K562 (cell line): ENCODE data around the gene RAP1GAP2. TPM values are rescaled to one million over a fixed set of nuclear protein-coding genes. Genes with fewer than 3 reads are reported as not detected.

Experiments
- ATAC-seq: fragments of 200-7000 bp; cut with Tn5 transposase; 3 replicates; pipeline ENCODE4 v1.9.1; 2020; ENCODE audit warnings: moderate library complexity
- BruUV-seq: library from RNA; stranded (reverse); fragments of 400-500 nt; replicated peaks from 2 replicates; lab custom pipeline; 2021; lab: Mats Ljungman, UMichigan
- CTCF ChIA-PET: fragments of 300-600 bp; formaldehyde crosslinking; extraction: SDS; loops from one replicate; lab custom pipeline; 2021; ENCODE audit warnings: low intra/inter-chr PET ratio; lab: Yijun Ruan, JAX
- POLR2A ChIA-PET: fragments of 300-600, 350-650 bp; sonication (Branson Sonifier 250); formaldehyde crosslinking; extraction: SDS; loops from one replicate; lab custom pipeline; 2021; ENCODE audit warnings: antibody characterized with exemption, inconsistent platforms; lab: Yijun Ruan, JAX
- DNase-seq, 4 experiments: peaks; one replicate each; pipeline versions ENCODE4 v3.0.0 to v3.0.0-alpha.2; 2011 to 2018; ENCODE audit warnings: low spot score in 3 of 4, mixed read lengths in 3 of 4; ENCODE audit errors: extremely low read depth in 1 of 4
- FAIRE-seq: peaks from 2 replicates; lab custom pipeline; 2011; peaks lifted over from hg19 to GRCh38; lab: Jason Lieb, UNC
- H2AFZ ChIP-seq: 2 replicates; pipeline ENCODE4 v1.6.0; 2011; ENCODE audit warnings: low read depth, low read length, control low read depth, inconsistent platforms
- H3K27ac ChIP-seq: fragments of 200-600 bp; 3 replicates; pipeline ENCODE4 v1.8.0; 2011; ENCODE audit warnings: low read depth, mild to moderate bottlenecking, control low read depth, inconsistent platforms, low read length, moderate library complexity, mixed read lengths; ENCODE audit errors: extremely low read depth
- H3K27me3 ChIP-seq, 2 experiments: fragments of 300-600 bp in 1 of 2; 2 replicates in 1 of 2; 3 replicates in 1 of 2; pipeline versions ENCODE4 v1.6.0 to v1.8.0; 2011; ENCODE audit warnings: inconsistent platforms in 2 of 2, low read length in 2 of 2, mild to moderate bottlenecking in 1 of 2, mixed read lengths in 1 of 2, moderate library complexity in 1 of 2; ENCODE audit not compliant: control insufficient read depth in 2 of 2, insufficient read depth in 2 of 2
- H3K36me3 ChIP-seq: fragments of 300-600 bp; 3 replicates; pipeline ENCODE4 v1.8.0; 2011; ENCODE audit warnings: mild to moderate bottlenecking, low read length, inconsistent platforms; ENCODE audit not compliant: control insufficient read depth, insufficient read depth
- H3K4me1 ChIP-seq, 2 experiments: fragments of 200-600 bp in 1 of 2; replicated peaks in 1 of 2; 2 replicates in 1 of 2; 3 replicates in 1 of 2; pipeline versions ENCODE4 v1.5.1 to v1.8.0; 2011; ENCODE audit warnings: inconsistent platforms in 2 of 2, low read length in 2 of 2, mild to moderate bottlenecking in 1 of 2, mixed read lengths in 1 of 2, moderate library complexity in 1 of 2; ENCODE audit not compliant: control insufficient read depth in 2 of 2, insufficient read depth in 2 of 2
- H3K4me2 ChIP-seq: 2 replicates; pipeline ENCODE4 v1.6.1; 2011; ENCODE audit warnings: low read length, control low read depth, inconsistent platforms, mixed read lengths; ENCODE audit not compliant: insufficient read depth
- H3K4me3 ChIP-seq: fragments of 200-600 bp; sonication (generic), shearing (Covaris generic); 2 replicates; pipeline ENCODE4 v1.5.1; 2016; ENCODE audit warnings: control low read depth, inconsistent platforms
- H3K79me2 ChIP-seq: fragments of 200-600 bp; 3 replicates; pipeline ENCODE4 v1.8.0; 2011; ENCODE audit warnings: low read length, inconsistent platforms; ENCODE audit not compliant: control insufficient read depth, insufficient read depth
- H3K9ac ChIP-seq, 2 experiments: 2 replicates each; pipeline versions ENCODE4 v1.6.0 to v1.6.1; 2011; ENCODE audit warnings: low read depth in 2 of 2, low read length in 2 of 2, control low read depth in 1 of 2, inconsistent platforms in 1 of 2, mild to moderate bottlenecking in 1 of 2, mixed read lengths in 1 of 2; ENCODE audit not compliant: insufficient read depth in 1 of 2
- H3K9me1 ChIP-seq: one replicate; pipeline ENCODE4 v1.6.0; 2011; ENCODE audit warnings: inconsistent platforms, mild to moderate bottlenecking, low read length, moderate library complexity; ENCODE audit not compliant: control insufficient read depth, insufficient read depth
- H3K9me3 ChIP-seq: replicated peaks from 2 replicates; pipeline ENCODE4 v1.5.1; 2011; ENCODE audit warnings: low read depth, low read length, inconsistent platforms; ENCODE audit not compliant: control insufficient read depth, insufficient read depth
- H4K20me1 ChIP-seq: replicated peaks from 2 replicates; pipeline ENCODE4 v1.6.1; 2011; ENCODE audit warnings: low read length, inconsistent platforms, mixed read lengths; ENCODE audit not compliant: control insufficient read depth, insufficient read depth
- ADNP ChIP-seq: fragments of 200-800 bp; sonication (Bioruptor generic); IDR thresholded peaks from 2 replicates; pipeline ENCODE4 v1.6.1; 2016; ENCODE audit warnings: missing genetic modification characterization, missing compliant biosample characterization
- ESRRA ChIP-seq: fragments of 450-650 bp; IDR thresholded peaks from 2 replicates; pipeline ENCODE4 v1.6.1; 2014; ENCODE audit warnings: low read depth, mild to moderate bottlenecking, moderate library complexity, borderline replicate concordance
- HSF4 ChIP-seq: fragments of 250-450 bp; sonication (Bioruptor Pico); IDR thresholded peaks from 2 replicates; pipeline ENCODE4 v2.1.2; 2022; ENCODE audit warnings: mild to moderate bottlenecking, moderate library complexity, borderline replicate concordance
- KDM2B ChIP-seq: fragments of 250-450 bp; sonication (Bioruptor Pico); IDR thresholded peaks from 2 replicates; pipeline ENCODE4 v1.8.0; 2021; ENCODE audit warnings: mild to moderate bottlenecking, moderate library complexity
- LARP7 ChIP-seq: fragments of 450-650 bp; IDR thresholded peaks from 2 replicates; pipeline ENCODE4 v1.6.1; 2016
- NFRKB ChIP-seq: fragments of 450-650 bp; IDR thresholded peaks from 2 replicates; pipeline ENCODE4 v1.6.1; 2016; ENCODE audit warnings: low read depth
- NFYB ChIP-seq: IDR thresholded peaks from 2 replicates; pipeline ENCODE4 v1.6.1; 2011; ENCODE audit warnings: mild to moderate bottlenecking, moderate library complexity; ENCODE audit not compliant: insufficient read length; ENCODE audit errors: extremely low read depth
- NR3C1 ChIP-seq: sonication (generic); formaldehyde crosslinking; IDR thresholded peaks from 2 replicates; pipeline ENCODE4 v1.8.1; 2022; ENCODE audit warnings: missing genetic modification reagents
- ZFPM2 ChIP-seq: fragments of 250-450 bp; sonication (Bioruptor Pico); IDR thresholded peaks from 2 replicates; pipeline ENCODE4 v1.5.1; 2022; ENCODE audit warnings: mild to moderate bottlenecking
- ZNF232 ChIP-seq: sonication (generic); formaldehyde crosslinking; IDR thresholded peaks from 2 replicates; pipeline ENCODE4 v1.8.0; 2022; ENCODE audit warnings: mild to moderate bottlenecking, missing genetic modification reagents
- ZNF263 ChIP-seq: sonication (generic); formaldehyde crosslinking; IDR thresholded peaks from 2 replicates; pipeline ENCODE4 v1.8.0; 2022; ENCODE audit warnings: mild to moderate bottlenecking, missing genetic modification reagents, borderline replicate concordance
- ZNF436 ChIP-seq: fragments of 250-450, 450-650 bp; sonication (Bioruptor Pico); formaldehyde crosslinking; IDR thresholded peaks from 2 replicates; pipeline ENCODE4 v1.7.0; 2020; ENCODE audit warnings: mild to moderate bottlenecking
- ZNF507 ChIP-seq: conservative IDR thresholded peaks from 2 replicates; pipeline ENCODE4 v1.6.1; 2017; ENCODE audit warnings: missing genetic modification characterization, missing compliant biosample characterization
- ZNF668 ChIP-seq: fragments of 250-450 bp; sonication (Bioruptor Pico); IDR thresholded peaks from 2 replicates; pipeline ENCODE4 v1.8.0; 2022; ENCODE audit warnings: mild to moderate bottlenecking, inconsistent platforms
- WGBS: fragments of 100-300 bp; shearing (Covaris generic); methylation state at CpG from one replicate; pipeline ENCODE4 v1.1.6; 2016; ENCODE audit warnings: low coverage, mixed read lengths; ENCODE audit not compliant: insufficient coverage; ENCODE audit errors: missing lambda C conversion rate; 5-methylcytosine and 5-hydroxymethylcytosine counted together
- in situ Hi-C: fragments of 300-500 bp; cut with MboI; formaldehyde crosslinking; loops from 4 replicates; pipeline ENCODE4 v1.15.0; 2018; ENCODE audit warnings: inconsistent platforms, mixed read lengths
- intact Hi-C: fragments of 100-400 bp; cut with micrococcal nuclease; formaldehyde crosslinking; loops from 2 replicates; pipeline ENCODE4 v1.14.2; 2022
- polyA plus RNA-seq, 8 experiments: library from polyadenylated mRNA; depleted of rRNA in 4 of 8; stranded (reverse) in 5 of 8; unstranded in 3 of 8; fragments of >200 nt; fragmentation: Nextera tagmentation in 2 of 8; fragmentation: Illumina TruSeq in 1 of 8; extraction: Ambion mirVana in 2 of 8; extraction: Trizol in 1 of 8; gene quantifications; 2 replicates each; pipeline versions ENCODE4 v1.2.1 to v1.2.3, GENCODE V29; 2011 to 2014; ENCODE audit warnings: inconsistent platforms in 1 of 8, missing spikeins in 1 of 8
- total RNA-seq, 7 experiments: library from RNA; depleted of rRNA in 6 of 7; stranded (reverse); fragments of >200 nt in 6 of 7; fragmentation: Illumina TruSeq in 2 of 7; extraction: Trizol in 2 of 7; gene quantifications; 2 replicates each; pipeline versions ENCODE4 v1.2.1 to v1.2.3, GENCODE V29; 2011 to 2021; ENCODE audit warnings: low replicate concordance in 1 of 7
- TF ChIP-seq, protein P1 (sequence below), 2 experiments: fragments of 450-650 bp; IDR thresholded peaks; 2 replicates each; pipeline ENCODE4 v1.6.1; 2018; ENCODE audit warnings: mild to moderate bottlenecking in 2 of 2, low read depth in 1 of 2; ENCODE audit not compliant: partially characterized antibody in 2 of 2
- TF ChIP-seq, protein P2 (sequence below): fragments of 250-450 bp; sonication (Bioruptor Pico); IDR thresholded peaks from 2 replicates; pipeline ENCODE4 v1.5.0; 2020; ENCODE audit warnings: mild to moderate bottlenecking

RAP1GAP2 gene
- total and polyA plus RNA-seq, 9 of the 15 experiments (the other 6 are each of a cell fraction or from before 2014, with no cell fraction given): 0.01 to 1.3 (median 0.42) TPM; not detected in 1

DNA sequence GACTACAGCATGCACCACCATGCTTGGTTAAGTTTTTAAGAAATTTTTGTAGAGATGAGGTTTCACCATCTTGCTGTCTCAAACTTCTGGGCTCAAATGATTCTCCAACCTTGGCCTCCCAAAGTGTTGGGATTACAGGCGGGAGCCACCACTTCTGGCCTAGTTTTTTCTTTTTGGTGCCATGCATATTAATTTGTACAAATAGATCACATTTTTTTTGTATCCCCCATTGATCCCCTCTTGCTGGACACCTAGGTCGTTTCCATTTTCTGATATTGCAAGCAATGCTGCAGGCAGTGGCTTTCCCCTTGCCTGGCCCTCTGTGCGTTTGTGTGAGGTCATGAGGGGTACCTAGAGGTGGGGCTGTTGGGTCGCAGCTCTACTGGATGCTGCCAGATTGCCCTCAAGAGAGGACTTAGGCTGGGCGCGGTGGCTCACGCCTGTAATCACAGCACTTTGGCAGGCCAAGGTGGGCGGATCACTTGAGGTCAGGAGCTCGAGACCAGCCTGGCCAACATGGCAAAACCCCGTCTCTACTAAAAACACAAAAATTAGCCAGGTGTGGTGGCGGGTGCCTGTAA lies 23.8 kb downstream of the RAP1GAP2 start:
- no TSS peak for BruUV-seq
- Histone ChIP-seq H3K4me1 (no peaks in the 10 kb centered on the region), H3K27me3 (peaks cover 4 to 18% of the 10 kb centered on the region in 2 experiments; a peak in 3 of 5 replicates), H3K9ac (no peak overlapping the region), H3K9me1 (no peaks in the 10 kb centered on the region), H3K27ac (no peak overlapping the region), H3K36me3 (no peaks in the 10 kb centered on the region), H3K4me2 (no peak overlapping the region), H3K79me2 (no peaks in the 10 kb centered on the region), H4K20me1 (0 out of 2 replicates have a peak, but pooled peaks cover under 1% of the 10 kb centered on the region), H3K9me3 (no peaks in the 10 kb centered on the region), H2AFZ (no peak overlapping the region), H3K4me3 (no peak overlapping the region)
- ATAC-seq (no peak), DNase-seq (no peak), FAIRE-seq (no peak)
- ChIA-PET CTCF (no interaction called here), POLR2A (interaction anchor here (0.6 kb wide), 1 partner anchor 274 kb away, joined by 3 read pairs; no protein-coding TSS in a partner anchor)
- intact Hi-C loops: no loop called here
- 0% methylated on average over 5 of the region's 11 CpGs for WGBS
- in situ Hi-C loops: no loop called here
- TF ChIP-seq ZNF668 (CRISPR knock-in tag) (no peak), ZNF232 (CRISPR knock-in tag) (no peak), ADNP (no peak), LARP7 (no peak), ZNF436 (no peak), KDM2B (CRISPR knock-in tag) (no peak), ZFPM2 (no peak), NR3C1 (CRISPR knock-in tag) (no peak), NFRKB (no peak), HSF4 (CRISPR knock-in tag) (no peak), ESRRA (no peak), NFYB (no peak), ZNF263 (CRISPR knock-in tag) (no peak), ZNF507 (tag) (no peak)
- TF ChIP-seq, protein P1, sequence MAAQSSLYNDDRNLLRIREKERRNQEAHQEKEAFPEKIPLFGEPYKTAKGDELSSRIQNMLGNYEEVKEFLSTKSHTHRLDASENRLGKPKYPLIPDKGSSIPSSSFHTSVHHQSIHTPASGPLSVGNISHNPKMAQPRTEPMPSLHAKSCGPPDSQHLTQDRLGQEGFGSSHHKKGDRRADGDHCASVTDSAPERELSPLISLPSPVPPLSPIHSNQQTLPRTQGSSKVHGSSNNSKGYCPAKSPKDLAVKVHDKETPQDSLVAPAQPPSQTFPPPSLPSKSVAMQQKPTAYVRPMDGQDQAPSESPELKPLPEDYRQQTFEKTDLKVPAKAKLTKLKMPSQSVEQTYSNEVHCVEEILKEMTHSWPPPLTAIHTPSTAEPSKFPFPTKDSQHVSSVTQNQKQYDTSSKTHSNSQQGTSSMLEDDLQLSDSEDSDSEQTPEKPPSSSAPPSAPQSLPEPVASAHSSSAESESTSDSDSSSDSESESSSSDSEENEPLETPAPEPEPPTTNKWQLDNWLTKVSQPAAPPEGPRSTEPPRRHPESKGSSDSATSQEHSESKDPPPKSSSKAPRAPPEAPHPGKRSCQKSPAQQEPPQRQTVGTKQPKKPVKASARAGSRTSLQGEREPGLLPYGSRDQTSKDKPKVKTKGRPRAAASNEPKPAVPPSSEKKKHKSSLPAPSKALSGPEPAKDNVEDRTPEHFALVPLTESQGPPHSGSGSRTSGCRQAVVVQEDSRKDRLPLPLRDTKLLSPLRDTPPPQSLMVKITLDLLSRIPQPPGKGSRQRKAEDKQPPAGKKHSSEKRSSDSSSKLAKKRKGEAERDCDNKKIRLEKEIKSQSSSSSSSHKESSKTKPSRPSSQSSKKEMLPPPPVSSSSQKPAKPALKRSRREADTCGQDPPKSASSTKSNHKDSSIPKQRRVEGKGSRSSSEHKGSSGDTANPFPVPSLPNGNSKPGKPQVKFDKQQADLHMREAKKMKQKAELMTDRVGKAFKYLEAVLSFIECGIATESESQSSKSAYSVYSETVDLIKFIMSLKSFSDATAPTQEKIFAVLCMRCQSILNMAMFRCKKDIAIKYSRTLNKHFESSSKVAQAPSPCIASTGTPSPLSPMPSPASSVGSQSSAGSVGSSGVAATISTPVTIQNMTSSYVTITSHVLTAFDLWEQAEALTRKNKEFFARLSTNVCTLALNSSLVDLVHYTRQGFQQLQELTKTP (IDR thresholded peaks at IDR 0.05; ENCODE audit: low read depth in 1 of 2, partially characterized antibody in 2 of 2): no peak
- TF ChIP-seq, protein P2, sequence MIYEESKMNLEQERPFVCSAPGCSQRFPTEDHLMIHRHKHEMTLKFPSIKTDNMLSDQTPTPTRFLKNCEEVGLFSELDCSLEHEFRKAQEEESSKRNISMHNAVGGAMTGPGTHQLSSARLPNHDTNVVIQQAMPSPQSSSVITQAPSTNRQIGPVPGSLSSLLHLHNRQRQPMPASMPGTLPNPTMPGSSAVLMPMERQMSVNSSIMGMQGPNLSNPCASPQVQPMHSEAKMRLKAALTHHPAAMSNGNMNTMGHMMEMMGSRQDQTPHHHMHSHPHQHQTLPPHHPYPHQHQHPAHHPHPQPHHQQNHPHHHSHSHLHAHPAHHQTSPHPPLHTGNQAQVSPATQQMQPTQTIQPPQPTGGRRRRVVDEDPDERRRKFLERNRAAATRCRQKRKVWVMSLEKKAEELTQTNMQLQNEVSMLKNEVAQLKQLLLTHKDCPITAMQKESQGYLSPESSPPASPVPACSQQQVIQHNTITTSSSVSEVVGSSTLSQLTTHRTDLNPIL: no peak
